Midbrain (tissue), 1 donor: ENCODE measurements around the gene TBX3.

Experiments used
- DNase-seq: peaks from one replicate; lab custom pipeline; 2025; lab: John Stamatoyannopoulos, UW

Gene TBX3

DNA sequence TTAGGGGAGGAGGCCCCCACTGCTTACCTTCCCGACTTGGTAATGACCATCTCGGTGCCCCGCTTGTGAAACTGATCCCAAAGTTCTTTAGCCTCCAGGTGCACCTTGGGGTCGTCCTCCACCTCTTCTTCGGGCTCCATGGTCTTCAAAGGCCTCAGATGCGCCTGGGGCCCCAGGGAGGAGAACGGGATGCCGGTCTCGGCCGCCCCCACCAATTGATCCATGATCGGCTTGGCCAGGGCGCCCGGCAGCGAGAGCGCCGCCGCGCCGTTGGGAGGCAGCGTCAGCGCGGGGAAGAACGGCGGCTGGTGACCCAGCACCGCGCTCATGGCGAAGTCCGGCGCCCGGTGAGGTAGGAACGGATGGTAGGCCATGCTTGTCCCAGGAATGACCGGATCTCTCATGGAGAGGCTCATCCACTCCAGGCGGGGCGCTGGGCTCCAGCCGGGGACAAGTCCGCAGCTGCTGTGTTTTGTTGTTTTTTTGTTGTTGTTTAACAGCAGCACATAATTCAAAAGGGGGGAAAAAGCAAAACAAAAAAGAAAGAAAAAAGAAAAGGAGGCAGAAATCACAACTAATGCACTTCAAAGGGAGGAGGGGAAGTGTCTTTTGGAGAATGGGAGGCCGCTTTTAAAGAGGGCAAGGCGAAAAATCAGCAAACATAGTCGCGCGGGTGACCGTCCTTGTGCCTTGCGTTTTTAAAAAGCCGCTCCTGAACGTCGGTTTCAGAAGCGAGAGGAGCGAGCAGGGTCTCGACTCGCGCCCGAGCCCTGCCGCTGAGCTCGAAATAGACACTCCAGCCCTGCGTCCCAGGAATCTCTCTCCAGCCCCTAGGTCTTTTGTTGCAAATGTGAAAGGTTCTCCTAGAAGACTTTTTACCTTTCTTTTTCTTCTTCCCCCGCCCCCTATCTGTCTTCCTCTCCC, 928 bp downstream of the TBX3 start:
- DNase-seq = no peak

DNA sequence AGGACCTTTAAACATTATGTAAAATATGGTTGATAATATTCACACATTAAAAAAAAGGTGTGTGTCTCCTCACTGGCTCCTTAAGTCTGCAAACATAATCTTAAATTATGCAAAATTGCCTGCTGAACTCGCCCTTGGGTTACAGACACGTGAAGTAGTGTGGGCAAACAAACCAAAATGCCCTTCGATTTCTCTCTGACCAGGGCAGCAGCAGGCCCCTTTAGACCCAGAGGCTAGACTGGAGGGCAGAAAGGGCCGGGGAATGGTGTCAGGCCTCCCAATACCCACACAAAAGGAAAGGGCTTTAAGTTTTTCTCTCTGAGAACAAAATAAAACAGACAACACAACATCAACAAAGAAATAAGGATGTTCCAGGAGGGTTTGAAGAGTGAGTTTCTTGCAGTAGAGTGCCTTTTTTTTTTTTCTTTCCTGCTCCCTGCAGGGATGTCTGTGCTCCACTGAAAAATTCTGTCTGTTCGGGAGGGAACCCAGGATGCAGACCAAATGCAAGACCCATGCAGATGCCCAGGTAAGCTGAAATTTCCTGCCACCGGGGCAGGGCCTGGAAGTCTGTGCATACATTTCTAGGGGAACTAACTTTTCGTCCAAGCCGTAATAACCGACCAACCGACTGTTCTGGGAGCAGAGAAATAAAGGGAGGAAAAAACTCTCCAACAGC, 1.7 kb downstream of the TBX3 start:
- no peak for DNase-seq

DNA sequence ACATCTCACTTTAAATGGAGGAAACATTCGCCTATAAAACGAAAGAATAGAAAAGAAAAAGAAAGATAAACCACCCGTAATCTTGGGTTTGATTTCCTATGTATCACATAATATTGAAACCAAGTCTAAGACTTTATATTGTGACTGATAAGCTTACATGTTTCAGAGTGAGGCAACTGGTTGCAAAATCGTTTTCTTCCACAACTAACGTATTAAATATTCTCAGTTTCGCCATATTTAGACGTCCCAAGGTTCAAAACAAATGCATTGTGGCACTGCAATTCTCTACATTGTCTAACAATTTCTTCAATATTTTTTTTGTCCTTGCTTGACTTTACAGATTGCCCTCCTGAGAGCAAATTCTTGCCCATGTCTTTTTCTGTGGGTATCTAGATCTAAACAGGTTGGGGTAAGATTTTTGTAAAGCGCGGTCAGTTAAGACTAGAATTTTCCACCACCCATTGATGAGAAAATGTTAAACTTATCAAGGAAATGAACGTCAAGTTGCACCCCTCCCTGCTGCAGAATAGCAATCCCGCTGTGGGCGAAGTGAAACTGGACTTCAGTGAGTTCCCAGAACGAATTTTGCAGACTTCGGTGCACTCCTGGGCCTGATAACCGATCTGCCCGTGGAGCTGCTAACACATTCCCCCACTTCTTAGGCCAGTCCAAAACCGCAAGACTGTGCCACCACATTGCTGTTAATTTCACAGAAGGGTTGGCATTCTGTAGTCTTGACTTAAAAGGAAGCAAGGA, 2.7 kb downstream of the TBX3 start:
- DNase-seq = no peak

DNA sequence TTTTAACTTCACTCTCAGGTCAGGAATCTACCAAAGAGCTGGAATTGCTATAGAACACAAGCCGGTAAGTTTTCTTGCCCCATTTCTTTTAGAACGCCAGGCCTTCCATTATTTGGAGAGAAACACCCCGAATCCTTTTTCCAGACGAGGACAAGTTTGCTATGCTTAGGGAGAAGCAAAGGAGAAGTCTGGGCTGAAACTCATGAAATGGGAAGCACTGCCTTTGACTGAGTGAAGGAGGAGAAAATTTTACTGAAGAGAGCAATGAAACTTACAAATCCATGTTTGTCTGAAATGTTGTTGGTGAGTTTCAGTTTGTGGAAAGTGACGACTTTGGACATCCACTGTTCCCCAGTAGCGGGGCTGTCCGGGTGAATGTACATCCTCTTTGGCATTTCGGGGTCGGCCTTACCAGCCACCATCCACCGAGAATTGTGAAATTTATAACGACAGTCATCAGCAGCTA, 3.3 kb downstream of the TBX3 start:
- no peak for DNase-seq

DNA sequence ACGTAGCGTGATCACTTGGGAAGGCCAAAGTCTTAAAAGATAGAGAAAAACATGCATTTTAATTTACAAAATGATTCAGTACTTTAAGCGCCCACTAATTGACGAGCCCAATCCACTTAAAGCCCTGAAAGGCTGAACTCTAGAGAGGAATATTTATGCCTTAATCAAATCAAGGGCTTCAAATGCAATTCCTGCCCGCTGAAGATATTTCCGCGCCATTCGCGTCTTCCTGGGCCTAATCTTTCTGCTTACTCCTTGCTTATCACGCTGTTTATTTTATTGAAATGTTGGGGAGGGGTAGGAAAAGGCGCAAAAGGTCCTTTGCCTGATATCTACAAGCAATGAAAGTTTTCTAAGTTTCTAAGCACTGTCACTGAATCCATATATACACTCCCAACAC, 4.0 kb downstream of the TBX3 start:
- DNase-seq = no peak

DNA sequence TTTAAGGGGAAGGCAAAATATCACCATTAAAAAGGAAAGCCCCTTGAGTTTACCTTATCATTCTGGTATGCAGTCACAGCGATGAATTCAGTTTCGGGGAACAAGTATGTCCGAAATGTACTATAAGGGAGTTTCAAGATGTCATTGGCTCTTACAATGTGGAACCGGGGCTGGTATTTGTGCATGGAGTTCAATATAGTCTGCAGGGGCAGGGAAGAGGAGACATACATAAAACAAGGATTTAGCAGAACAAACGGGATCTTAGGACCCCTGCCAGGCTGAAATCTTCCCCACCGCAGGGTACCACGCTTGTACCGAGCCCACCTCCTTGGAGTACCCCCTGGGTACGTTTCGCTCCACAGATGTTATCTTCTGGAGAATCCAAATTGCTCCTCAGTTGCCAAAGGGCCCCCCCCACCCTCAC, 4.5 kb downstream of the TBX3 start:
- no peak for DNase-seq

DNA sequence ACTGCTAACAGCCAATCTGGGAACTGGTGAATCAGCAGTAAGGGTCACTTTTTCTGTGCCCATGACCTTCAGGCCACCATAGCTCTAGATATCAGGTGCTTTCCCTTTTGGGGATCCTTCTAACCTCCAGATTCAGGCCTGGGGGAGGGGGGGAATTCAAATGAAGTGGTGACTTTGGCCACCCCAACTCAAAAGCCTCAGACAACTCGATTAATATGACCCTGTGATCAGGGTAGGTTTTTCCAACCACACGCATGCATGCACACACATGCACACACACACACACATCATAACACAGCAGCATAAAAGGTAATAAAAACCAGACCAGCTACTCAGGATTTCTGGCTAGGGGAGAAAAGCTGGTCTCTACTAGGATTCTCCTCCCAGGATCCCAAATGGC, 5.3 kb downstream of the TBX3 start:
- DNase-seq = no peak

DNA sequence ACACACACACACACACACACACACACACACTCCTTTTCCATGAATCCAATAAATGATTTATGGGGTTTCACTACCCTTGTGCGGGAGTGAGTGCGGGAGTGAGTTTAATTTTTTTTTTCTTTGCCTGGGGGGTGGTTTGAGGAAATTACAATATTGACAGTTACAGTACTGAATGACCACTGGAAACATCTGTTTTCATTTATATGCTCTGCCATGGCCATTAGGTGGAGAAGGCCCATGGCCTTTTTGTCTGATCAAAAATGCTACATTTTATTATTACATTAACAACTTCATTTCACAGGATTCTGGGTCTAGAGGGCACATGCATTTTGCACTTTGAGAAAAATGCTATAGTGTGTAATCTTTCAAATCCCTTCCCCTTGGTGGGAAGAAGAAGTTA, 5.9 kb downstream of the TBX3 start:
- DNase-seq = no peak

DNA sequence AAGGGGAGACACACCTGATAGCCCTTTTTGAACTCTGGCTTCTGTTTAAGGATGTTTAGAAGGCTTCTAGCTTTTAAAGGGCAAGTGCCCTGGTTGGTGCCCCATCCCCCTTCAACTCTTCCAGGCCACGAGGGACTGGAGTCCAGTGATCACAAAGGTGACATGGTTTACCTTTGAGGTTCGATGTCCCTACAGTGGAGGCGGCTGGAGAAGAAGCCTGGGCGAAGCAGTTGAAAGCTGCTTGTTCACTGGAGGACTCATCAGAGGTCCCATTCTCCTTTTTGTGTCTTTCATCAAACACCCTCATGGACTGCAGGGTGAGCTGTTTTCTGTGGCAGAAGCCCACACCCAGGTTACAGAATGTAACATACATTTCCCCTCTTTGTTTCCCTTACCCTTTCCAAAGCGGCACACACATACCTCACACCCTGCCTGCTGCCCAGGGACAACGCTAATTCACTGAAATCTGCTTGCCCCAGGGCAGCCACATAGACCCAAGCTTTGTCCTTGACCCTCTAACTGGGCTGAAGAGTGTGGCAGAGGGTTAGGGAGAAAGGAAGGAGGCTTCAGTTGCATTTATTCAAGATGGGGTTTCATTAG, 7.7 kb downstream of the TBX3 start:
- DNase-seq = no peak

DNA sequence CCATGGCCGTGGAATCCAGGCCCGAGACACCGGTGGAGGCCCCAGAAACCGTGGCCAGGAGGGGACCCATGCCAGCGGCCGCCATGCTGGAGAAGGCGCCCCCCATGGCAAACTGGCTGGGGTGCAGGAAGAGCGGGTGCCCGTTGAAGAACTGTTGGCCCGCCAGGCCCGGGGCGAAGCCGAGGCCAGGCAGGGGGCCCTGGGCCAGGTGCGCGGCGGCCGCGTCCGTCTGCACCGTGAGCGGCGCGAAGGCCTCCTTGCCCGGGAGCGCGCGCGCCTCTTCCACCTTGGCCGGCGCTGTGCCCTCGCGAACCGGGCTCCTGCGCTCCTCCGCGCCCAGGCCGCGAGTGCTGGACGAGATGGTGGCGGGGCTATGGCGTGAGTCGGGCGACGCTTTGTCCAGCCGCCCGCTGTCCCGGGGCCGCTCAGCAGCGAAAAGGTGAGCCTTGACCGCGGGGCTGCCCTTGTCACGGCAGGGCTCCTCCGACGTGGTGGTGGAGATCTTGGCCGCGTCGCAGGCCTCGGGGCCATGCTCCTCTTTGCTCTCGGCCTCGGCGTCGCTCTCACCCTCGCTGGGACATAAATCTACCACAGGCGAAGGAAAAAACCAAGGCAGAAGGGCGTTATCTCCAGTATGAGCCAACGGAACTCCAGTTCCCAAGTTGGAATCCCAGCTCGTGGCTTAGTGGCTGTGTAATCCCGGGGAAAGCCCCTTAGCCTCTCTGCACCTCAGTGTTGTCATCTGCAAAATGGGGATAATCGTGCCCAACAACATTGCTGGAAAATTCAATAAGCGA, 9.5 kb downstream of the TBX3 start:
- no peak for DNase-seq

DNA sequence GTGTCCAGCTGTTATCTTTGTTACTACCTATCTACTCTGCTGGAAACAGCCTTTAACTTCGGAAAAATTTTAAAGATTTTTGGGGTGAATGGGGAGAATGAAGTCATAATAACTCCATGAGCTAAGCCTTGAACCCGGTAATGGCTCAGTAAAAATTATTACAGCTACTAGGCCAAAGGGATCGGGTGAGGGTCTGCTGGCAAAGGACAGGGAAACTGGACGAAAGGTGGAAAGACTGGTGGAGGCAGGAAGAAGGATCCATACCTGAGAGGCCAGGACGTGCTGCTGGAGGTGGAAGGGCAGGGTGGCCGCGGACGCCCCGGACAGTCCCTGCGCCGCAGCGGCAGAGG, 10.1 kb downstream of the TBX3 start:
- DNase-seq = no peak

DNA sequence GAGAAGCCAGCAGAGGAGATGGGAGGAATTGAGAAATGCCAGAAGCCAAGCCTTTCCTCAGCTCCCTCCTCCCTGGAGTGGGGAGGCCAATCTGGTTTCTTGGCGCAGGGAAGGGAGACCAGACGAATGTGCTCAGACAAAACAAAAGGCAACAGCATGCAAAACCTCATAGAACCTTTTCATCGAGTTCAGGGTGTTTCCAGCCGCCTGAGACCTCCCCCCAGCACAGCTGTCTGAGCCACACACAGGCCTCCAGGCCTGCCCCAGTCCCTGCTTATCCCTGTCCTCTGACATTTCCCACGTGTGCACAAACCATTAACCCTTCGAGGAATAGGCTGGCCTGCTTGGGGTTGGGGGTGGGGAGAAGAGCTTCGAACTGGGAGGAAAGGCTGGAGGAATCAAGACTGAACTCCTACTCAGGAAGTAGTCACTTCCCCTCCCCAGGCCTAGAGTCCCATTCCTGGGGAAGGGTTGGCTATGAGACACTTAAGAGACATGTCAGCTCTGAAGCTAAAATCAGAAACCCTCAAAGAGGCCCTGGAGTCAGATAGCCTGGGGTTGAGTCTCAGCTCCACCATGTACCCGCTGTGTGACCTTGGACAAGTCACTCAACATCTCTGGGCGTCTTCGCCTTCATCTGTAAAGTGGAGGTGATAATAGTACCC, 10.7 kb downstream of the TBX3 start:
- no peak for DNase-seq

DNA sequence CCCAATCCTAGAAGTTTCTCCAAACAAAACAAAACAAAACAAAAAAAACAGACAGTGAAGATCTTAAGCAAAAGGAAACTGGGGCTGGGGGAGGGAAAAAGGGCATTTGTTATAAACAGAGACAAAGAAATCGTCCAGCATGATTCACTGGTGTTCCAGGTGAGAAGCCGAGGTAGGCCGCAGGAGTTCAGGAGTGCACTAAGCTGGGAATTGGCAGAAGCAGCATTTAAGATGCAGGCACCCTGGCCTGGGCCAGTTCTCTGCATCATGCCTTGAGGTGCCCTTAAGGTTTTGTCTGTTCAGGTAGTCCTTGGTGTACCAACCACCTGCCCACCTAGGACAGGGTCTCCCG, 11.2 kb downstream of the TBX3 start:
- no peak for DNase-seq

DNA sequence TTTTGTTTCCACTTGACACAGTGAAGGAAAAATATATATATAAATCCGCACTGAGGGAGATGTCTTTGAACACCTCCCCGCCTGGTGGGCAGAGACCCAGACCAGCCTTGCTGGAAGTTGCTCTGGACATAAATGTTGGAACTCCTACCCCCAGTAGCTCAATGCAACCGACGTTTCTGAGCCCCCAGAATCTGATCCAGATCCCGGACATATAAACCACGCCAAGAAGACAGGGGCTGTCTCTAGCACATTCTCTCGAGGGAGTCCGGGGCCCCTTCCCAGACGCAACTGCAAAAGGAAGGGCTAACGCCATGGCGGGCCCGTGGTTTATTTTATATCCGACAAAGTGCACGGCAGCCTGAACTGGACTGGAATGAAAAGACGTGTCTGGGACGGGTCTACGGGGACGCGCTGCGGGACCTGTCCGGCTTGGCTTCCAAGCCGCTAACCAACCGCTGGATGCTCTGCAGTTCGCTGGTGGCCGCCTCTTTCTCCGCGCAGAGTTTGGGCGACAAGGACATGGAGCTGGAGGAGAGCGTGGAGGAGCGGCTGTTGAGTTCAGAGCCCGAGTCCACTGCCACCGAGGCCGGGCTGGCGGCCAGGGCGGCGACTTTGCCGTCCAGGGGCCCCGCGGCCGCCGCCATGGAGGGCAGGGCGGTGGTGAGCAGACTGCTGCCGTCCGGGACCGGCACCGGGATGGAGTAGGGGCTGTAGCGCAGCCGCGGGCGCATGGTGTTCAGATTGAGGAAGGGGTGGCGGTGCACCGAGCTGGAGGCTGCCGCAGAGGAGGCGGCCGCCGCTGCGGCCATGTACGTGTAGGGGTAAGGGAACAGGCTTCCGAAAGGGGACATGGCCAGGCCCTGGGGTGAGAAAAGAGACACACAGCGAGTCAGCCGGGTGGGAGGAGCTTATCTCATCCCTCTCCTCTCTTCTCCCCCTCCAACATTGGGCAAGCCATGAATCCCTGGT, 12.2 kb downstream of the TBX3 start:
- DNase-seq = no peak

DNA sequence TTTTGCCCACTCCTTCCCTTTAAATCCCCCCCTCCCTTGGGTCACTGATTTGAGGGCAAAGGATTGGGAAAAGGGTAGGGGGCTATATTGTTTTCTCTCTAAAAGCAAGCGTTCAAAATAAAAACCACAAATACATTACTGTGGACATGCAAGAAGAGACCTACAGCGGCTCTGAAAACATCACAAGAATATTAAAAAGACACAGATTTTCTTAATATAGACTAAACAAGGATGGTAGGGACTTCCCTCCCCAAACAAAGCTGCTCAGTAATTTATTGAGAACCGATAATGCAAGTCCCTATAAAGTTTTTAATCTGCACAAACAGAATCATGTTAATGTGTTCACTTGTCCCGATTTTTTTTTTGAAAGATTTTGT, 12.9 kb downstream of the TBX3 start:
- DNase-seq = no peak

DNA sequence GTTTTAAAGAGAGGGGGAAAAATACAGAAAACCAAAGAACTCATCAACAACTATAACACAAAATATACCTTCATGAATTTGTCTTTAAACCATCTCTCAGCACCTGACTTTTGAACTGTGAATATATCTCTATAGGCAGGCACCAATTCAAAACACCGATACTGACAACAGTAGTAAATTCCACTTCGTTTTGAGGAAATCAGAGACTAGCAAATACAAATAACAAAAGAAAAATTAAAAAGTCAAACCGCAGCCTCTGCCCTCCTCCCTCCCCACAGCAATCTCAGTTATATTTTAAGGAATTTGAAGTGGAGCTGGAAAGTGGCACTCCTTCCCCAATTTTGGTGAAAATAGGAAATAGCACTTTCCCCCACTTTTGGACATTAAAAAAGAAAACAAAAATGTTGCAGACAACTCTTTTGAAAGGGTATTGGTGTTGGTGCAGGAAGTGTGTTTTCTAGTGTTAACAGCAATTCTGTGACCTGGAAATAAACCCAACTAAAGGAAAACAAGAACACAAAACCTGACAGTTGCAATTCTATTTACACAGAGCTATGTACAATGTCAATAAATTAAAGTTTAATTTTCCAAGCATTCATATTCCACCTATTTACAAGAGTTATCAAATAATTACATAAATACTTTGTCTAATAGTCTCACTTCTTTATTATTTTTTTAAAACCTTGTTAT, 13.5 kb downstream of the TBX3 start:
- no peak for DNase-seq

DNA sequence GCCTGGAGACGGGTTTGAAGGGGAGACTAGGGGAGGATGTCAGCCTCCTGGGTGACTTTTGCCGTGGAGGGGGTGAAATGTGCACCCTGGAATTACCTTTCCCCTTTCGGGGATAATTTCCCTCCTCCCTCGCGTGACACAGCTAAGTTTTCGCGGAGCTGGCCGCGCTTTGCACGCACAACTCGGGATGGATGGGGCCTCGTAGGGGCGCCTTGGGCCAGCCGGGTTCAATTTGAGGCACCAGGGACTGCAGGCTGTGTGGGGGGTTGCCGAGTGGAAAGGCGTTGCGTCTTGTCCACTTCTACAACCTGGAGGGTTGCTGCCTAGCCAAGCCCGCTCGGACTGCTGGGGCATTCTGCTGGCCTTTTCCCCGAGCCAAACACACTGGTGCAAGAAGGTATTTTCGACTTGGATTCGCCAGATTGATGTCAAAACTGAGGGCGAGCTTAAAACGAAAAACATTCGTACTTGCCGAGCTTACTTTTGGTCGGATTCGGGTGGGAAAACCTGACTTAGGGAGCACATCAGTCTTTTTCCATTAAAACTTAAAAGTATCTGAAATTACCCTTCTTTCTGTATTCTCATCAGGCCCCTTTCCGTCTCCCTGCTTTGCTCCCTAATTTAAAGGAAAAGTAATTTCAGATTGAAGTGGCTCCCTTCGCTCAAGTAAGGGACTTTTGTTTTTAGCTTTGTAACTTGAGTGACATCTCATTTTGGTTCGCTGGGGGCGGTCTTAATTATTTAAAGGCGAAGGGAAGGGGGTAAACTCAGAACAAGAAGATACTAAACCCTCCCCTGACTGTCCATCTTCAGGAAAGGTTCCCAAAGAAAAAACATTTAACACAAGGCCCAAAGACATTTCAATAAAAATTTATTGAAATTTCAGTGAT, 14.3 kb downstream of the TBX3 start:
- no peak for DNase-seq

DNA sequence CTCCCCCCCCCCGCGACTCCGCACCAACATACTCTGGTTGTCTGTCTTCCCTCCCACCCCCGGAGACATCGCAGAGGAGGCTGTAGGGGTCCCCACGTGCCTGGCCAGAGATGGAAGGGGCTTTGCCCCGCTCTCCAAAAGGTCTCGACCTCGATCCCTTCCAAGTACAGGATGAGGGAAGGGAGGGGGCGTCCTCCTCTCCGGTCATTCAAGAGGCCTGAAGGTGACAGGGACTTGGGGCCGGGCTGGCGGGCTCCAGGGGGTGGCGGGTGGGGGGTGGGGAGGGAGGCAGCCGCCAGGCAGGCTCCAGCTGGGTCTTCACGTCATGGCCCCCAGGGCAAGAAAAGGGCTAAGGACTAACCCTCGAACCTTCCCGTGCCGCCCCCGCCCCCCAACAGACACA, 15.1 kb downstream of the TBX3 start:
- no peak for DNase-seq
